Gastroesophageal sphincter (tissue), 4 donors: ENCODE measurements around the gene FAM111A. TPM values are rescaled to one million over a fixed set of nuclear protein-coding genes. Genes with fewer than 3 reads are reported as not detected.
A peak's percentile ranks its signal among the peaks of the same experiment; 100 is the strongest.
"Not testable (repeated sequence)": the region's sequence is repeated elsewhere in the genome, so short reads cannot be mapped to it uniquely, and the experiment has no call there.

Source experiments
- ATAC-seq: fragments of 150-250 bp; one replicate; pipeline ENCODE4 v1.9.1; 2016; ENCODE audit warnings: mild to moderate bottlenecking, moderate library complexity
- H3K27ac ChIP-seq, 4 donors: fragments of 200-600 bp; sonication (generic) in 3 of 4; 1 replicate in 3 of 4; 2 replicates in 1 of 4; pipeline ENCODE4 v1.5.1; 2016 to 2019
- H3K27me3 ChIP-seq: fragments of 200-600 bp; sonication (generic); one replicate; pipeline ENCODE4 v1.5.1; 2019
- H3K36me3 ChIP-seq, 2 donors: fragments of 200-600 bp; sonication (generic); one replicate each; pipeline ENCODE4 v1.5.1; 2019; ENCODE audit warnings: control low read depth in 1 of 2
- H3K4me1 ChIP-seq, 3 donors: fragments of 200-600 bp; sonication (generic); 1 replicate in 2 of 3; 2 replicates in 1 of 3; pipeline ENCODE4 v1.5.1; 2016 to 2019; ENCODE audit warnings: control low read depth in 2 of 3
- H3K4me3 ChIP-seq, 2 donors: fragments of 200-600 bp; sonication (generic); one replicate each; pipeline ENCODE4 v1.5.1; 2019; ENCODE audit warnings: mild to moderate bottlenecking in 1 of 2, moderate library complexity in 1 of 2
- H3K9me3 ChIP-seq, 3 donors: fragments of 200-600 bp; sonication (generic); one replicate each; pipeline ENCODE4 v1.5.1; 2017 to 2019; ENCODE audit warnings: control low read depth in 2 of 3
- CTCF ChIP-seq, 4 experiments: fragments of 200-600 bp in 2 of 4; fragments of 450-650 bp in 2 of 4; sonication (generic) in 1 of 4; IDR thresholded peaks; one replicate each; pipeline ENCODE4 v1.5.1; 2017 to 2019; ENCODE audit warnings: antibody characterized with exemption in 4 of 4, mild to moderate bottlenecking in 2 of 4, moderate library complexity in 2 of 4
- EP300 ChIP-seq: sonication (generic); formaldehyde crosslinking; IDR thresholded peaks from one replicate; pipeline ENCODE4 v1.6.1; 2017; ENCODE audit warnings: antibody characterized with exemption, mild to moderate bottlenecking
- POLR2A ChIP-seq, 2 donors: fragments of 450-650 bp; IDR thresholded peaks; one replicate each; pipeline ENCODE4 v1.6.1; 2017; ENCODE audit warnings: antibody characterized with exemption in 2 of 2, mild to moderate bottlenecking in 2 of 2, moderate library complexity in 1 of 2
- POLR2AphosphoS5 ChIP-seq: sonication (generic); formaldehyde crosslinking; IDR thresholded peaks from one replicate; pipeline ENCODE4 v1.6.1; 2017; ENCODE audit warnings: antibody characterized with exemption
- WGBS, 2 donors: methylation state at CpG; one replicate each; pipeline ENCODE4 v1.1.5; 2018; ENCODE audit warnings: low coverage in 1 of 2; 5-methylcytosine and 5-hydroxymethylcytosine counted together
- total RNA-seq, 4 donors: library from RNA; depleted of rRNA; stranded (reverse); fragments of >200 nt; gene quantifications; one replicate each; pipeline ENCODE4 v1.1.0, GENCODE V29; 2016

FAM111A gene
- total RNA-seq, 4 donors from 2014 or later, result 12.8 to 49.2 (median 22.7) TPM

- H3K4me1 ChIP-seq, result no peaks in the 10 kb centered on the region
- no peak for TF ChIP-seq EP300
- TF ChIP-seq POLR2AphosphoS5, result no peak
- TF ChIP-seq CTCF (IDR thresholded peaks at IDR 0.05), result no peak
- no peak for TF ChIP-seq POLR2A (IDR thresholded peaks at IDR 0.05)
- H3K27ac ChIP-seq, result no peak overlapping the region
- no peaks in the 10 kb centered on the region for H3K36me3 ChIP-seq
- peaks cover 0 to 28% (median 0%) of the 10 kb centered on the region in 3 donors for H3K9me3 ChIP-seq
- no peak for ATAC-seq
- H3K4me3 ChIP-seq, result no peak overlapping the region
- H3K27me3 ChIP-seq, result peaks cover 19% of the 10 kb centered on the region
- WGBS, 2 donors, result 100% methylated on average over 1 of the region's 1 CpG; no CpG with 5 or more reads in 1 of the 2 donors
Observed at GRCh38 chr11:59115553-59115952, 27.1 kb upstream of the FAM111A start.

GRCh38 chr11:59117774-59118173, 24.9 kb upstream of the FAM111A start:
- no peak for ATAC-seq
- Histone ChIP-seq H3K9me3 (peaks cover 0 to 28% (median 0%) of the 10 kb centered on the region in 3 donors), H3K36me3 (no peaks in the 10 kb centered on the region), H3K27me3 (peaks cover 19% of the 10 kb centered on the region), H3K4me1 (no peaks in the 10 kb centered on the region), H3K4me3 (no peak overlapping the region), H3K27ac (no peak overlapping the region)
- TF ChIP-seq CTCF (IDR thresholded peaks at IDR 0.05), result no peak
- TF ChIP-seq EP300, result no peak
- TF ChIP-seq POLR2AphosphoS5, result no peak
- TF ChIP-seq POLR2A (IDR thresholded peaks at IDR 0.05), result no peak
- WGBS, 2 donors, result 93 to 97% methylated on average over 2 of the region's 2 CpGs

GRCh38 chr11:59119826-59120225, 22.8 kb upstream of the FAM111A start:
- H3K36me3 ChIP-seq, result no peaks in the 10 kb centered on the region
- H3K27ac ChIP-seq, result no peak overlapping the region
- H3K9me3 ChIP-seq, result peaks cover 0 to 28% (median 0%) of the 10 kb centered on the region in 3 donors
- H3K27me3 ChIP-seq, result peaks cover 1% of the 10 kb centered on the region
- TF ChIP-seq EP300 (no peak), CTCF (IDR thresholded peaks at IDR 0.05) (no peak), POLR2A (IDR thresholded peaks at IDR 0.05) (no peak), POLR2AphosphoS5 (no peak)
- ATAC-seq, result no peak
- no peak overlapping the region for H3K4me3 ChIP-seq
- no peaks in the 10 kb centered on the region for H3K4me1 ChIP-seq

GRCh38 chr11:59135648-59136461, 6.8 kb upstream of the FAM111A start:
- WGBS, 2 donors, result 16 to 55% methylated on average over 4 to 11 of the region's 20 CpGs
- Histone ChIP-seq H3K4me3 (no peak overlapping the region), H3K9me3 (no peaks in the 10 kb centered on the region), H3K27me3 (no peaks in the 10 kb centered on the region), H3K27ac (no peak overlapping the region), H3K4me1 (peaks cover 0 to 9% (median 0%) of the 10 kb centered on the region in 3 donors), H3K36me3 (peaks cover 0 to 59% of the 10 kb centered on the region in 2 donors)
- TF ChIP-seq CTCF (IDR thresholded peaks at IDR 0.05), result peak; percentile 80 to 99 (median 84)
- no peak for TF ChIP-seq EP300
- peak; percentile 93 for ATAC-seq

GRCh38 chr11:59136551-59136950, 6.1 kb upstream of the FAM111A start:
- not testable (repeated sequence) for ATAC-seq, H3K27ac ChIP-seq, H3K9me3 ChIP-seq, H3K4me3 ChIP-seq, H3K27me3 ChIP-seq
- 71 to 82% methylated on average over 5 to 6 of the region's 6 CpGs for WGBS, 2 donors
- H3K36me3 ChIP-seq, result peaks cover 0 to 52% of the 10 kb centered on the region in 2 donors
- H3K4me1 ChIP-seq, result peaks cover 0 to 11% (median 0%) of the 10 kb centered on the region in 3 donors
